Hippocampal formation (tissue), 2 donors: ENCODE data around the gene TFAP2A.

Experiments
- DNase-seq, 2 donors: peaks; one replicate each; lab custom pipeline; 2025; lab: John Stamatoyannopoulos, UW

The TFAP2A gene

DNA sequence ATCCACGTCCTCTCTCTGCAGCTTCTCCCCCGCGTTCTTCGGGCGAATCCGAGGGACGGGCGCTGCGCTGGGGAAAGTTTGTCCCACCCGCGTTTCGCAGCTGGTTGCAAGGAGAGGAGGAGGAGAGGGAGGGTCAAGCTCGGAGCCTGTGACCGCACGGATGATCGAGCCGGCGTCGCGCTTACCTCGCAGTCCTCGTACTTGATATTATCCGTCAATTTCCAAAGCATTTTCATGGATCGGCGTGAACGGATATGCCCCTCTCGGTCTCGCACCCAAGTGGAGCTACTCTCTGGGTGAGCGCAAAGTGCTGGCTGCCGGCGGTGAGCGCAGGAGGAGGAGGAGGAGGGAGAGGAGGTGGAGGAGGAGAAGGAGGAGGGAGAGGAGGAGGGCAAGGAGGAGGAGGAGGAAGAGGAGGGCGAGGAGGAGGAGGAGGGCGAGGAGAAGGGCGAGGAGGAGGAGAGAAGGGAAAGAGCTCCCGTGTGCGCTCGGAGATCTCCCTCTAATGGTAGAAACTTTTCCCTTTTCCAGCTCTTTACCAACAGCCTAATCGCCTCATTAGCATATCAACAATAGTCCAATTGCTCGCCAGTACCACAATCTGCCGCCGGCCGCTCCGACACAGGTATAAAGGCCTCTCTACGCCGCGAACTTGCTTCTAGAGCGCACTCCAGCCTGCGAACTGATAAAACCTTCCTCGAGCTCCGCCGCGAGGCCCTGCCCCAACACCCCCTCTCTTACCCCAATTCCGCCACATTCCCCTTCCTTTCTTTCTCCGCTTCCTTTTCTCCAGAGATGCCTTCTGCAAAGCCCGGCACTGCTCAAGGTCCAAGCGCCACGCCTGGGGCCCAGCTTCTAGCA is at the start of gene TFAP2A:
TSS of gene TFAP2A (minus strand) at position 319 of the 861 bp plus-strand sequence. CDS start at position 236, 83 bp downstream.
- DNase-seq: no peak

GRCh38 chr6:10463491-10464481 is 48.9 kb upstream of the TFAP2A start:
- no peak for DNase-seq

GRCh38 chr6:10463040-10463439 is 48.2 kb upstream of the TFAP2A start:
- no peak for DNase-seq

DNA sequence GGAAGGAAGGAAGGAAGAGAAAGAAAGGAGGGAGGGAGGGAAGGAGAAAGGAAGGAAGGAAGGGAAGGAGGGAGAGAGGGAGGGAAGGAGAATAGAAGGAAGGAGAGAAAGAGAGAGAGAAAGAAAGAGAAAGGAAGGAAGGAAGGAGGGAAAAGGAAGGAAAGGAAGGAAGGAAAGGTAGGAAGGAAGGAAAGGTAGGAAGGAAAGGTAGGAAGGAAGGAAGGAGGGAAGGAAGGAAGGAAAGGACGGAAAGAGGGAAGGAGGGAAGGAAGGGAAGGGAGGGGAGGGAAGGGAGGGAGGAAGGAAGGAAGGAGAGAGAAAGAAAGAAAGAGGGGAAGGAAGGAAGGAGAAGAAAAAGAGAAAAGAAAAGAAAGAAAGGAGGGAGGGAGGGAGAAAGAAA is 47.0 kb upstream of the TFAP2A start:
- no peak for DNase-seq

- no peak for DNase-seq
These were observed 45.2 kb upstream of the TFAP2A start for GRCh38 chr6:10460096-10460495.

GRCh38 chr6:10458287-10458686 is 43.4 kb upstream of the TFAP2A start:
- no peak for DNase-seq

DNA sequence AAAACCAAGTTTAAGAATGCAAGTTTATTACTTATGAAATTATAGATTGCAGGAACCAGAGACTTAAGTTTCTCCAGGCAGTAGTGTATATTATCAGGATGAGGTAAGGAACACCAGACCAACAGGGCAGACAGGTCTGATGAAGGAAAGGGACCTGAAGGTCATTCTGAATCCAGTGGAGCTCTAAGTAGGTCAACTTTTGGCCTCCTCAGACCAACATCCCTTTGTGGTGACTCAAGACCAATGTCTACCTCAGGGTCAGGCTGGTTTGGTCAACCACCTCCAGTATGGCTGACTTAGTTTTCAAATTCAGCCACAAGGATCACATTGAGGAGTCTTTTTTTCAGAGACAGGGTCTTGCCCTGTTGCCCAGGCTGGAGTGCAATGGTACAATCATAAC is 38.7 kb upstream of the TFAP2A start:
- no peak for DNase-seq

DNA sequence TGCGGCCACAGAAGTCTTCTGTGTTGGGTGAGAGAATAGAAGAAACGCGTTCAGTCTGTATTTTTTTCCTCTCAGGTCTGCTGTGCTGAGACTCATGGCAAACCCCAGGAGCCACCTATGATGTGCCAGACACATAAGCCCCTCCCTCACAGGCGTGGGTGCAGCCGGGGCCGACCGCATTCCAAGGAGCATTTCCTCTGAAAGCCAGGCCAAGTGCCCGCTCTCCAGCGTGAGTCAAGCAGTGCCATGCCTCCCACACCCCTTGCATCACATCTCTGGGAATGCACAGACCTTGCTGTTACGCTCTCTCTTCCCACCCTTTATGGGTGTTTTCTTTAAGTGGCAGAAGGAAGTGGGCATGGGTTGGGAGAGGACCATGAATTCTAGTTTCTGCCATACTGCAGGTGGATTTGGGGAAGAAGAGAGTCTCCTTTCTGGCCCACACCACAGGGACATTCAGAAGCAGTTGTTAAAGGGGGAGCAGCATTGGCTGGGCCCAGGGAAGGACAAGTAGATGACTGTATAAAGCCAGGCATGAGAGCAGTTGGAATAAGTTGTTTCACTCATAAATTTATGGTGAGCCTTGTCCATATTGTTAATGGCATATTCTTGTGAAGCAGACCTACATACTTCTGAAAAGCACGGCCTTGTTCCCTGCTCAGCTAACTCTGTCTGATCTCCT is 37.1 kb upstream of the TFAP2A start:
- no peak for DNase-seq

- DNase-seq: no peak
These were observed 36.5 kb upstream of the TFAP2A start for GRCh38 chr6:10451394-10451793.

DNA sequence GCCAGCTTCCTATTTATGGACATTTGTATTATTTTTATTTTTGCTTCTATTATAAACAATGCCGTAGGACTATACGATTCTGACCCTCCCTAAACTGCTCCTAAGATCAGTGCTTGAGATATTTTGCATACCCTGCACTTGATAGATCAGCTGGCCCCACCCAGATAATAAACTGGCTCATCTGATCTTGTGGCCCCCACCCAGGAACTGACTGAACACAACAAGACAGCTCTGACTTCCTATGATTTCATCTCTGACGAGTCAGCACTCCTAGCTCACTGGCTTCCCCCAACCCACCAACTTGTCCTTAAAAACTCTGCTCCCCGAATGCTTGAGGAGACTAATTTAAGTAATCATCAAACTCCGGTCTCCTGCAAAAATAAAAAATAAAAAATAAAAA is 34.9 kb upstream of the TFAP2A start:
- no peak for DNase-seq

DNA sequence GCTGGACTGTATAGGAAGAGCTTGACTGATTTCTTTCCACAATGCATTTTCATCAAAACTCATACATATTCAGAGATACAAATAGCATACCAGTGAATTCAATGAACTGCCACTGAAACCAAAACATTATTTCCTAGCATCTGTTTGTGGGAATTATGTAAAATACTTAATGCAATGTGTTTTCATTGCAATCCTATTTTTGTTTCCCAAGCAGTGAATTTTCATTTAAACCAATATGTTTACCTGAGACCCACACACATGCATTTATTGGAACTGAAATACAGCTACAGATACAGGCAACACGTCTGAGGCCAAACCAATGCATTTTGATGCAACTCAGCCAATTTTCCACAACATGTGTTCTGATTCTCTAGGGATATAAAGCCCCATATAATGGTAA is 33.2 kb upstream of the TFAP2A start:
- no peak for DNase-seq

GRCh38 chr6:10446548-10446947 is 31.7 kb upstream of the TFAP2A start:
- DNase-seq: no peak

DNA sequence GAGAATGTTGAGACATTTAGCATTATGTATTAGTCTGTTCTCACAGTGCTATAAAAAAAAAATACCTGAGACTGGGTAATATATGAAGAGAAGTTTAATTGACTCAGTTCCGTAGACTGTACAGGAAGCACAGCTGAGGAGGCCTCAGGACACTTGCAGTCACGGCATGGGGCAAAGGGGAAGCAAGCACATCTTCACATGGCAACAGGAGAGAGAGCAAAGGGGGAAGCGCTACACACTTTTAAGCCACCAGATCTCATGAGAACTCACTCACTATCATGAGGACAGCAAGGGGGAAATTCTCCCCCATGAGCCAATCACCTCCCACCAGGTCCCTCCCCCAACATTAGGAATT is 26.8 kb upstream of the TFAP2A start:
- no peak for DNase-seq

GRCh38 chr6:10441004-10441654 is 26.3 kb upstream of the TFAP2A start:
- DNase-seq: no peak

GRCh38 chr6:10437891-10438290 is 23.0 kb upstream of the TFAP2A start:
- no peak for DNase-seq

- no peak for DNase-seq
These were observed 19.4 kb upstream of the TFAP2A start for GRCh38 chr6:10434235-10434634.

GRCh38 chr6:10433322-10433721 is 18.4 kb upstream of the TFAP2A start:
- DNase-seq: no peak

GRCh38 chr6:10431423-10432164 is 16.7 kb upstream of the TFAP2A start:
- DNase-seq: no peak

DNA sequence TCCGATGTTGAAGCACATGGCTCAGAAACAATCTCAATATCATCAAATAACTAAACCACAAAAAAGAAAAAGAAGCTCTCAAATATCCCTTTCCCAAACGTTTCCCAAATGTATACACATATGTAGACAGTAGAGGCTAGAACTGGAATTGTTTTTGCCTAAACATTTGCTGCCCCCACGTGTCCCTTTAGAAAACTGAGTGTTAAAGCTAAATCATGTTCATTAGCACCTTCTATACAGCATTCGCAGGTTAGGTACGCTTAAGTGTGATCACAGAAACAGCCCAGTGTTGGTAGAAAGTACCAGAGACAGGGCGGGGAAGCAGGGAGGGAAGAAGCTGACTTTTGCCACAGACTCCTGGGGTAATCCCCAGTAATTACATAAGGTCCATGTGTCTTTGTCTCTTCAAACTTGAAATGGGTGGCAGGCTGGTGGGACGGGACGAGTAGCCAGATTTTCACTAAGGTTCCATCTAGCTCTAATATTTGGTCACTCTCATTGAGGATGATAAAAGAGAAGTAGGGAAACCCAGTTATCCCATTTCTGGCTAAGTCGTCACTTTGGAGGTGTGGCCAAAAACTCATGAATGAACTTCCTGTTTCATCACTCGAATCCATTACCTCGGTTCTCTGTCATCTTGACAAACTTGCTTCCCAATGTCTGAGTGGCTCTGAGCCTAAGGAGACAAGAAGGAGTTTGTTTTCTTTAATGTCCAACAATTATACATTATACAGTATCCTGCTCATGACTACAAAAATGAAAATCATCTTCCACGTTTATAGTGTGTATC is 15.0 kb upstream of the TFAP2A start:
- DNase-seq: peak; percentile 22 to 69

DNA sequence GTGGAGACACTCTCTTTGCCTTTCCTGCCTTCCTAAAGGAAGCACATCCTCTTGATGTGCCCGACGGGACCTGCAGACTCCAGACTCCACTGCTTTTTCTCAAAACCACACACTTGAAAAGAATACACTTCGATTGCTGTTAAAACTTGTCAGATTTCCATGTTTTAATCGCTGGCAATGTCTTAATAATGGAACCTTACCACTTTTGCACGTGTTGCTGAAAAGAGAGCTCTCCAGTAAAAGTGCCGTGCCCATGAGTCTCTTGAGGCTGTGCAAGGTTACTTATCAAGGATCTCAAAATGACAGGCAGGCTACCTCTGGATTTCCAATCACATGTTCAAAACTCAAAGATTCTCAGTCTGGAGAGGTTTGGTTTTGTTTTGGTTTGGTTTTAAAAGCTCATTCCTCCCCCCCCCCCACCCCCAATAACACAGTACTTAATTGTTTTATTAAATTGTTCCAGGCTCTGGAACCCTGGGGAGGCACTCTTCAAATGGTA is 12.0 kb upstream of the TFAP2A start:
- no peak for DNase-seq
